Measurements from ENCODE around the gene DUSP1. TPM values are rescaled to one million over a fixed set of nuclear protein-coding genes. Genes with fewer than 3 reads are reported as not detected.
"Not testable (repeated sequence)": the region's sequence is repeated elsewhere in the genome, so short reads cannot be mapped to it uniquely, and the experiment has no call there.

Gene DUSP1
- total RNA-seq, 1 donor from 2014 or later: 4.2 TPM

DNA sequence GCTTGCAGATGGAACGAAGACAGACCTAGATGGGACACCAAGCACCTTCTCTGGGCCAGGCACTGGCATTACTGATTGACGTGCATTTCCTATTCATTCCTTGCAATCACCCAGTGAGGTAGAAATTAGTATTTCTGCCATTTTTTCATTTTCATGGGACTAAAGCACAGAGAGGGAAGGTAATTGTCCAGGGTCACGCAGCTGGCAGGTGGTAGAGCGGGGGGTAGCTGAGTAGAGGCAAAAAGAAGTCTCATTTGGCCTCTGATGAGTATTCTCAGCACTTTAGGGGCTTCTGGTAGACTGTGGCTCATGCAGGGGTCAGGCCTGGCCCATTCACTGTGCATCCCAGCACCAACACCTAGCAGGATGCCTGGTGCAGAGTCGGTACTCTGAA is 19.5 kb upstream of the DUSP1 start:
- peaks cover 6% of the 10 kb centered on the region for H3K27me3 Mint-ChIP-seq (ENCODE audit: insufficient read depth, low read depth)

DNA sequence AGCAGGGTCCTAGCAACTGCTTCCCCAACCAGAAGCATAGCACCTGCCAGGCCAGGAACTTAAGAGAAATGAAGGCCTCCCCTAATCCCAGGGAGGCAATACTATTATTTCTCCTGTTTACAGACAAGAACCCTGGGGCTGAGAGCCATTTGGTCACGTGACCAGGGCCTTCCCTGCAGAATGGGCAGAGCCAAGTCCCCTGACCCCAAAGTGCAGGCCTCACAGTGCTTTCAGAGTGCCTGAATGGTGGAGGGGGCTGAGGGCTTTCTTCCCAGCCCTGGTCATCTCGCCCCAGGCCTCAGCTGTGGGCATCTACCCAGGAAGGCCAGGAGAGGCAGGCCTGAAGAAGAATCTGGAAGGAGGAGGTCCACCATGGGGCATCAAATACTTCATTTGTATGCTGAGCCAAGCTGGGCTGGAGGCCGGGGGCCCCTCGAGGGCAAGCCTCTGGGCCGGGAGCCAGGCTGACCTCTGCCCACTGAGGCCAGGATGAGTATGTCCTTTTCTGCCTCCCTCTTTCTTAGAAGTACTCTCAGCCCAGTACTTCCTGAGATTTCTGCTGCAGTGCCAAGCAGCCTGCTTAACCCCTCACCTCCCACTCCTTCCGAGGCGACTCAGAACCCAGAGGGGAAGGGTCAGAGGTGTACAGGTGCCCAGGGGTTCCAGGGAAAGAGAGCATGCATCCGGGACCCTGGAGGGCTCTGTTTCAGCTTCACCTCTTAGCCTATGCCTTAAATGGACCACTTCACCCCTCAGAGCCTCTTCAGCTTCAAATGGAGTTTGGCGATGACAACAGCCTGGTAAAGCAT is 18.9 kb upstream of the DUSP1 start:
- Histone ChIP-seq H3K27ac (no peak overlapping the region), H3K9me3 (ENCODE audit: low read depth) (no peaks in the 10 kb centered on the region), H3K4me3 (no peak overlapping the region), H4K20me1 (ENCODE audit: low read depth) (no peaks in the 10 kb centered on the region), H3K36me3 (no peaks in the 10 kb centered on the region), H3K9ac (no peak overlapping the region), H3K4me1 (peaks cover 8% of the 10 kb centered on the region), H3K79me2 (ENCODE audit: low read depth) (no peaks in the 10 kb centered on the region), H2AFZ (replicated peaks) (peak overlapping the region; percentile 40), H3F3A (ENCODE audit: low read depth) (no peaks in the 10 kb centered on the region), H3K27me3 (no peaks in the 10 kb centered on the region), H3K4me2 (no peak overlapping the region)
- peak; percentile 40 for DNase-seq (ENCODE audit: low spot score)
- Mint-ChIP-seq H3K9me3 (no peaks in the 10 kb centered on the region), H3K27me3 (ENCODE audit: insufficient read depth, low read depth) (peaks cover 6% of the 10 kb centered on the region), H3K4me3 (no peak overlapping the region), H3K36me3 (no peaks in the 10 kb centered on the region), H3K4me1 (peaks cover 17% of the 10 kb centered on the region), H3K27ac (peak overlapping the region; percentile 90)
- TF ChIP-seq EZH2 (IDR thresholded peaks at IDR 0.05) (no peak), EZH2phosphoT487 (IDR thresholded peaks at IDR 0.05) (no peak)
- TF ChIP-seq, protein P1, sequence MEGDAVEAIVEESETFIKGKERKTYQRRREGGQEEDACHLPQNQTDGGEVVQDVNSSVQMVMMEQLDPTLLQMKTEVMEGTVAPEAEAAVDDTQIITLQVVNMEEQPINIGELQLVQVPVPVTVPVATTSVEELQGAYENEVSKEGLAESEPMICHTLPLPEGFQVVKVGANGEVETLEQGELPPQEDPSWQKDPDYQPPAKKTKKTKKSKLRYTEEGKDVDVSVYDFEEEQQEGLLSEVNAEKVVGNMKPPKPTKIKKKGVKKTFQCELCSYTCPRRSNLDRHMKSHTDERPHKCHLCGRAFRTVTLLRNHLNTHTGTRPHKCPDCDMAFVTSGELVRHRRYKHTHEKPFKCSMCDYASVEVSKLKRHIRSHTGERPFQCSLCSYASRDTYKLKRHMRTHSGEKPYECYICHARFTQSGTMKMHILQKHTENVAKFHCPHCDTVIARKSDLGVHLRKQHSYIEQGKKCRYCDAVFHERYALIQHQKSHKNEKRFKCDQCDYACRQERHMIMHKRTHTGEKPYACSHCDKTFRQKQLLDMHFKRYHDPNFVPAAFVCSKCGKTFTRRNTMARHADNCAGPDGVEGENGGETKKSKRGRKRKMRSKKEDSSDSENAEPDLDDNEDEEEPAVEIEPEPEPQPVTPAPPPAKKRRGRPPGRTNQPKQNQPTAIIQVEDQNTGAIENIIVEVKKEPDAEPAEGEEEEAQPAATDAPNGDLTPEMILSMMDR (IDR thresholded peaks at IDR 0.05): no peak

More for the DNA sequence above, 19.5 kb upstream of the DUSP1 start:
- Histone ChIP-seq H3K9ac (no peak overlapping the region), H3K27me3 (no peaks in the 10 kb centered on the region), H3K4me2 (no peak overlapping the region), H3K9me3 (ENCODE audit: low read depth) (no peaks in the 10 kb centered on the region), H3K4me1 (peaks cover 8% of the 10 kb centered on the region), H3K36me3 (no peaks in the 10 kb centered on the region), H3K27ac (no peak overlapping the region), H2AFZ (replicated peaks) (peak overlapping the region; percentile 40), H3F3A (ENCODE audit: low read depth) (no peaks in the 10 kb centered on the region), H4K20me1 (ENCODE audit: low read depth) (no peaks in the 10 kb centered on the region), H3K79me2 (ENCODE audit: low read depth) (no peaks in the 10 kb centered on the region), H3K4me3 (no peak overlapping the region)
- no peak for DNase-seq (ENCODE audit: low spot score)
- TF ChIP-seq, protein P1 (IDR thresholded peaks at IDR 0.05): no peak
- TF ChIP-seq EZH2 (IDR thresholded peaks at IDR 0.05) (no peak), EZH2phosphoT487 (IDR thresholded peaks at IDR 0.05) (no peak)
- peaks cover 17% of the 10 kb centered on the region for H3K4me1 Mint-ChIP-seq
- H3K27ac Mint-ChIP-seq: no peak overlapping the region
- H3K36me3 Mint-ChIP-seq: no peaks in the 10 kb centered on the region
- H3K4me3 Mint-ChIP-seq: no peak overlapping the region
- no peaks in the 10 kb centered on the region for H3K9me3 Mint-ChIP-seq

DNA sequence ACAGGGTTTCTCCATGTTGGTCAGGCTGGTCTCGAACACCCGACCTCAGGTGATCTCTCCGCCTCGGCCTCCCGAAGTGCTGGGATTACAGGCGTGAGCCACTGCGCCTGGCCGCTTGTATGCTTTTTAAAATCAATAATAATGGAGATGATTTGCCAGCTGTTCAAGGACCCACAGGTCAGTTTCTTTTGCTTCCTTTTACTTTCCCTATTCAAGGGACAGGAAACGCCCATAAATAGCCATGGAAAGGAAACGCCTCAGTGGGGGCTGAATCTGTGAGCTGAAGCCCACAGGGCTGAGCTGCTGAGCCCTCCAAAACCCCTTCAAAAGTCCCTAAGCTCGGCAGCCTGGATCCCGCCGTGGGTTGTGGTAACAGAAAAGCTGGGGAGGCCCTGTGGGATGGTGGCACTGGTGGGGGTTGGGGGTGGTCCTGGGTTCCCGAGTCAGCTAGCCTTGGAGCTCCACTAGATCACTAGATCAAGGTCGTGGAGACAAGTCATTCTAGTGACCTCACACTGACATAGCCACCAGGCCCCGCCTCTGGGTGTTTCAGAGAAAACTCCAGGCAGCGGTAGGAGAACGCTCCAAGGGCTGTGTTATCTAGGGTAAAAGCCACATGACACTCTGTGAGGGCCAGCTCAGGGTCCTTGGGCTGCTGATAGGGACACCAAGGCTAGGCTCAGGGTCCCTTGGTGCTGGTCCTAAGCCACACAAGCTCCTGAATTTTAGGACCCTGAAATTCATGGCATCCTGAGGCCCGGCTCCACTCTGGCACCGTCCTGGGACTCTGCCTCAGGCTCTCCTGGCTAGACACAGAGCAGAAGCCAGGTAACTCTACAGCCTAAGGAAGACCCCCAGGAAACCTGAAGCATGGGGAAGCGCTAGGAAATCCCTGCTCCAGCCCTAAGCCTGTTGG is 18.0 kb upstream of the DUSP1 start:
- H2AFZ ChIP-seq (replicated peaks): peak overlapping the region; percentile 40
- H3K27me3 ChIP-seq: no peaks in the 10 kb centered on the region
- peaks cover 6% of the 10 kb centered on the region for H3K27me3 Mint-ChIP-seq (ENCODE audit: insufficient read depth, low read depth)
- TF ChIP-seq, protein P1 (IDR thresholded peaks at IDR 0.05): no peak
- TF ChIP-seq EZH2phosphoT487 (IDR thresholded peaks at IDR 0.05): no peak
- TF ChIP-seq EZH2 (IDR thresholded peaks at IDR 0.05): no peak
- no peak overlapping the region for H3K27ac ChIP-seq
- no peaks in the 10 kb centered on the region for H4K20me1 ChIP-seq (ENCODE audit: low read depth)
- no peak overlapping the region for H3K4me2 ChIP-seq
- no peaks in the 10 kb centered on the region for H3F3A ChIP-seq (ENCODE audit: low read depth)
- H3K79me2 ChIP-seq (ENCODE audit: low read depth): no peaks in the 10 kb centered on the region
- H3K4me3 Mint-ChIP-seq: no peak overlapping the region
- H3K4me1 Mint-ChIP-seq: peaks cover 17% of the 10 kb centered on the region
- H3K9ac ChIP-seq: no peak overlapping the region
- no peak for DNase-seq (ENCODE audit: low spot score)
- peaks cover 8% of the 10 kb centered on the region for H3K4me1 ChIP-seq
- H3K9me3 ChIP-seq (ENCODE audit: low read depth): no peaks in the 10 kb centered on the region
- peak overlapping the region; percentile 46 for H3K27ac Mint-ChIP-seq
- no peaks in the 10 kb centered on the region for H3K36me3 ChIP-seq
- H3K4me3 ChIP-seq: no peak overlapping the region
- no peaks in the 10 kb centered on the region for H3K9me3 Mint-ChIP-seq
- no peaks in the 10 kb centered on the region for H3K36me3 Mint-ChIP-seq

DNA sequence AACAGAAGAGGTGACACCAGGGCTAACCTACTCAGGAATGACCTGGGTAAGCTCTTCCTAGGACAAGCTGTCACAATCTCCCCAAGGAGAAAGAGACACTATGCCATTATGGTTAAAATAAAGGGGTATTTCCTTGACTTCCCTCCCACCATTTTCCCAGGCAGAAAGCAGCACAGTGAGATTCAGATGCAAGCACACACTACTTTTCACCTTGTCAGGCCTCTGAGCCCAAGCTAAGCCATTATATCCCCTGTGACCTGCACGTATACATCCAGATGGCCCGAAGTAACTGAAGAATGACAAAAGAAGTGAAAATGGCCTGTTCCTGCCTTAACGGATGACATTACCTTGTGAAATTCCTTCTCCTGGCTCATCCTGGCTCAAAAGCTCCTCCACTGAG is 16.5 kb upstream of the DUSP1 start:
- not testable (repeated sequence) for H3F3A ChIP-seq (ENCODE audit: low read depth)

More for the DNA sequence above, 16.5 kb upstream of the DUSP1 start:
- H3K4me3 Mint-ChIP-seq; H3K4me1 ChIP-seq; H3K27me3 Mint-ChIP-seq (ENCODE audit: insufficient read depth, low read depth); H3K27ac Mint-ChIP-seq; DNase-seq (ENCODE audit: low spot score); H3K4me2 ChIP-seq; H3K36me3 ChIP-seq; H3K27me3 ChIP-seq; H3K79me2 ChIP-seq (ENCODE audit: low read depth); H4K20me1 ChIP-seq (ENCODE audit: low read depth); H2AFZ ChIP-seq (replicated peaks); H3K9ac ChIP-seq; H3K27ac ChIP-seq; H3K4me3 ChIP-seq; H3K36me3 Mint-ChIP-seq; H3K9me3 Mint-ChIP-seq; H3K9me3 ChIP-seq (ENCODE audit: low read depth): not testable (repeated sequence)
- peaks cover 17% of the 10 kb centered on the region for H3K4me1 Mint-ChIP-seq

Data from neural progenitor cell (in vitro differentiated cells).